HUES48 (cell line): ENCODE data around the gene AK9.
"Not testable (repeated sequence)": the region's sequence is repeated elsewhere in the genome, so short reads cannot be mapped to it uniquely, and the experiment has no call there.

Experiments used
- H3K27ac ChIP-seq: one replicate; pipeline ENCODE4 v1.7.0; 2013; ENCODE audit warnings: low read depth, low read length, inconsistent platforms
- H3K27me3 ChIP-seq: 2 replicates; pipeline ENCODE4 v1.6.1; 2013; ENCODE audit warnings: mild to moderate bottlenecking, low read length; ENCODE audit not compliant: control insufficient read depth, insufficient read depth
- H3K36me3 ChIP-seq: 2 replicates; pipeline ENCODE4 v1.6.1; 2013; ENCODE audit warnings: low read length; ENCODE audit not compliant: control insufficient read depth, insufficient read depth
- H3K4me1 ChIP-seq: 2 replicates; pipeline ENCODE4 v1.6.1; 2013; ENCODE audit warnings: mild to moderate bottlenecking, low read length; ENCODE audit not compliant: control insufficient read depth, insufficient read depth
- H3K4me3 ChIP-seq: 2 replicates; pipeline ENCODE4 v1.5.1; 2013; ENCODE audit warnings: mild to moderate bottlenecking, low read depth, low read length
- H3K9ac ChIP-seq: 2 replicates; pipeline ENCODE4 v1.6.1; 2013; ENCODE audit warnings: mild to moderate bottlenecking, low read depth, low read length, moderate library complexity
- H3K9me3 ChIP-seq: 2 replicates; pipeline ENCODE4 v1.6.1; 2013; ENCODE audit warnings: low read length; ENCODE audit not compliant: control insufficient read depth, insufficient read depth

The AK9 gene

DNA sequence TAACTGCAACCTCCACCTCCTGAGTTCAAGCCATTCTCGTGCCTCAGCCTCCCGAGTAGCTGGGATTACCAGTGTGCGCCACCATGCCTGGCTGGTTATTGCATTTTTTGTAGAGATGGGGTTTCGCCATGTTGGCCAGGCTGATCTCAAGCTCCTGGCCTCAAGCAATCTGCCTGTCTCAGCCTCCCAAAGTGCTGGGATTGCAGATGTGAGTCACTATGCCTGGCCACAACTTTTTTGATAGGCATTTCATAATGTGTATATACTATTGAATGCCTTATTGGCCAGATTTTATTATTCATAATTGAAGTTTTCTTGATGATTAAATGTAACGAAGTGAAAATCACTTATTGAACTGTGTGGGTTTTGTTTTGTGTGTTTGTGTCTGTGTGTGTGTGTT is 28.0 kb upstream of the AK9 start:
- Histone ChIP-seq H3K27me3 (no peaks in the 10 kb centered on the region), H3K36me3 (0 out of 2 replicates have a peak, but pooled peaks cover 3% of the 10 kb centered on the region), H3K4me1 (no peaks in the 10 kb centered on the region), H3K27ac (no peak overlapping the region), H3K9ac (no peak overlapping the region), H3K4me3 (no peak overlapping the region), H3K9me3 (no peaks in the 10 kb centered on the region)

- Histone ChIP-seq H3K36me3 (0 out of 2 replicates have a peak, but pooled peaks cover 3% of the 10 kb centered on the region), H3K4me3 (no peak overlapping the region), H3K27me3 (no peaks in the 10 kb centered on the region), H3K4me1 (no peaks in the 10 kb centered on the region), H3K9me3 (no peaks in the 10 kb centered on the region), H3K27ac (no peak overlapping the region), H3K9ac (no peak overlapping the region)
Observed at GRCh38 chr6:109717971-109718370, 27.0 kb upstream of the AK9 start.

- no peak overlapping the region for H3K4me3 ChIP-seq
- H3K27me3 ChIP-seq, result no peaks in the 10 kb centered on the region
- 0 out of 2 replicates have a peak, but pooled peaks cover 3% of the 10 kb centered on the region for H3K36me3 ChIP-seq
- no peaks in the 10 kb centered on the region for H3K9me3 ChIP-seq
- no peak overlapping the region for H3K9ac ChIP-seq
- H3K27ac ChIP-seq, result no peak overlapping the region
- no peaks in the 10 kb centered on the region for H3K4me1 ChIP-seq
Observed at GRCh38 chr6:109715616-109716015, 24.6 kb upstream of the AK9 start.

- Histone ChIP-seq H3K9me3 (no peaks in the 10 kb centered on the region), H3K4me3 (no peak overlapping the region), H3K4me1 (no peaks in the 10 kb centered on the region), H3K9ac (no peak overlapping the region), H3K27ac (no peak overlapping the region), H3K27me3 (no peaks in the 10 kb centered on the region), H3K36me3 (0 out of 2 replicates have a peak, but pooled peaks cover 3% of the 10 kb centered on the region)
Observed at GRCh38 chr6:109714611-109715010, 23.6 kb upstream of the AK9 start.

GRCh38 chr6:109714166-109714565 is 23.2 kb upstream of the AK9 start:
- Histone ChIP-seq H3K4me3 (no peak overlapping the region), H3K9ac (no peak overlapping the region), H3K27ac (no peak overlapping the region), H3K4me1 (no peaks in the 10 kb centered on the region), H3K9me3 (no peaks in the 10 kb centered on the region), H3K36me3 (0 out of 2 replicates have a peak, but pooled peaks cover 3% of the 10 kb centered on the region), H3K27me3 (no peaks in the 10 kb centered on the region)

- 0 out of 2 replicates have a peak, but pooled peaks cover 3% of the 10 kb centered on the region for H3K36me3 ChIP-seq
- H3K4me1 ChIP-seq, result no peaks in the 10 kb centered on the region
- H3K9ac ChIP-seq, result no peak overlapping the region
- no peaks in the 10 kb centered on the region for H3K9me3 ChIP-seq
- H3K27me3 ChIP-seq, result no peaks in the 10 kb centered on the region
- H3K4me3 ChIP-seq, result no peak overlapping the region
- H3K27ac ChIP-seq, result no peak overlapping the region
Observed at GRCh38 chr6:109713097-109713496, 22.1 kb upstream of the AK9 start.

DNA sequence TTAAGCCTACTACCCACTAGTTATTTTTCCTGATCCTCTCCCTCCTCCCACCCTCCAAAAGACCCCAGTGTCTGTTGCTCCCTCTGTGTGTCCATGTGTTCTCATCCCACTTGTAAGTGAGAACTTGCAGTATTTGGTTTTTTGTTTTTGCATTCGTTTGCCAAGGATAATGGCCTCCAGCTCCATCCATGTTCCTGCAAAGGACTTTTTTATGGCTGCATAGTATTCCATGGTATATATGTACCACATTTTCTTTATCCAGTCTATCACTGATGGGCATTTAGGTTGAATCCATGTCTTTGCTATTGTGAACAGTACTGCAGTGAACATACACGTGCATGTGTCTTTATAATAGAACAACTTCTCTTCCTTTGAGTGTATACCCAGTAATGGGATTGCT is 17.1 kb upstream of the AK9 start:
- not testable (repeated sequence) for H3K27ac ChIP-seq, H3K9me3 ChIP-seq, H3K27me3 ChIP-seq, H3K9ac ChIP-seq, H3K36me3 ChIP-seq, H3K4me1 ChIP-seq, H3K4me3 ChIP-seq

DNA sequence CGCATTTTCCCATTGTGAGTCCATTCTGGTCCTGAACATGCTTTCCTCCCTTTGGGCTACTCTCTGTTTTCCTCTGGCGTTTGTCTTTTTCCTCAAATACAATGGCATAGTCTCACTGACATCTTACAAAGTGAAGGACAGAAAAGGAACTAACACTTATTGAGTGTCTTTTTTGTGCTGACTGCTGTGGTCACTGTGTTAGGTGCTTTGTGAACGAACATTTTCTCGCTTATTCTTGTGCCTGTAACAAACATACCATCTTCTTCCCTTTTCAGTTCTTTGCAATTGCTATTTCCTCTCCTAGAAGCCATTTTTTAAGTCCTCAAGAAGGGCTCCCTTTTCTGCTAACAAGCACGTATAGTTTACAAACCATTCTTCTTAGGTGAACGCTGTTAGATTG is 15.5 kb upstream of the AK9 start:
- H3K4me1 ChIP-seq, result peaks cover 22% of the 10 kb centered on the region
- no peak overlapping the region for H3K27ac ChIP-seq
- no peak overlapping the region for H3K9ac ChIP-seq

DNA sequence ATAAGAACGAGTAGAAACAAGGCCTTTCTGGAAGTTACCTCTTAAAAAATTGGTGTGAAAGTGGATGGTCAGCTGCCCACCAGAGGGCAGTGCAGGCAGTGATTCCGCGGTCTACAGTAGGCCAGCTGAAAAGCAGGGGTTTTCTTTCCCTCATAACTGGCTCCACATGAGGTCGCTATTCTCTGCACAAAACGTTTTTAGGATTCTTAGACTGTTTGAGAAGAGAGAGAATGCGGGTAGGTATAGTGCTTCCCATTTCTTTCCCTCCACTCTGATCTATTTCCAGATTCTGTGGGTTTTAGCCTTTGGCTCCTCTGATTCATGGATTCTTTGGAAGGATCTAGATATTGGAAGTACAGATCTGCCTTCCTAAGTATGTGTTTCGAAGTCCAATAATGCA is 14.3 kb upstream of the AK9 start:
- peaks cover 30% of the 10 kb centered on the region for H3K4me1 ChIP-seq
- H3K27me3 ChIP-seq, result no peaks in the 10 kb centered on the region
- no peaks in the 10 kb centered on the region for H3K9me3 ChIP-seq
- H3K4me3 ChIP-seq, result no peak overlapping the region
- no peak overlapping the region for H3K9ac ChIP-seq
- no peak overlapping the region for H3K27ac ChIP-seq
- H3K36me3 ChIP-seq, result no peaks in the 10 kb centered on the region

More for the DNA sequence above, 15.5 kb upstream of the AK9 start:
- H3K4me3 ChIP-seq, result no peak overlapping the region
- no peaks in the 10 kb centered on the region for H3K36me3 ChIP-seq
- H3K27me3 ChIP-seq, result no peaks in the 10 kb centered on the region
- H3K9me3 ChIP-seq, result no peaks in the 10 kb centered on the region

DNA sequence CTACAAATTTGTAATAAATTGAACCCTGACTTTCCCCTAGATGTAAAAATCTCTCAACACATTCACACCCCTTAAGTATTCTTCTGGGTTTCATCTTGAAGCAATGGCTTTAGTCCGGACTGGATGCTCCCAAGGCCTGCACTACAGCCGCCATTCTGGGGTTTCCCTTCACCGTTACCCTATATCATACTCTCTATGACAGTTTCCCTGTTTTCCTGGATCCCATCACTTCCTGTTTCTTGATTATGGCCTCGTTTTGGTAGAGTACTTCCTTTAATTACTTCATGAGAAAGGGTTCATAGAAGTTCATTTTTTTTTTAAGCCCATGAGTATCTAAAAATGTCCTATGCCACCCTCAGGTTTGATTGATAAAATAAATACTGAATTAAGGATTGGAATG is 11.8 kb upstream of the AK9 start:
- Histone ChIP-seq H3K27me3 (no peaks in the 10 kb centered on the region), H3K9me3 (no peaks in the 10 kb centered on the region), H3K36me3 (no peaks in the 10 kb centered on the region)

DNA sequence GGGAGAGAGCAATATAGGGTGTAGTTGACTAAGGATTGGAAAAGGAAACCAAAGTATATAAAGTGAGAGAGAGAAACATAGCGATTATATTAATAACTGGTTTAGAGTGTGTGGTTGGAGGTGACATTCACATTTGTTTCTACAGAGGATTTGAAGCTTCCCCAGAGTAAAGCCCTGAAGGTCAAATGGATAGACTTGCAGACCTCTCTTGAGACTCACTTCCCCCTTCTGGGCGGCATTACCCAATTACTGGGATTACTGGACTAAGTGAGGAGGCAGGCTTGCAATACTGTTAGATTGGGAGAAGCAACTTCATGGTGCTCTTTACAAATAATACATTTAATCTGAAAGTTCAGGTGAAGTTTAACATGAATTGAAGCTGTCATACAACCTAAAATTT is 10.8 kb upstream of the AK9 start:
- H3K4me1 ChIP-seq, result peaks cover 30% of the 10 kb centered on the region
- no peaks in the 10 kb centered on the region; the same call in 1 of the 2 replicates for H3K36me3 ChIP-seq
- H3K4me3 ChIP-seq, result no peak overlapping the region
- H3K27ac ChIP-seq, result no peak overlapping the region
- H3K9me3 ChIP-seq, result no peaks in the 10 kb centered on the region
- H3K27me3 ChIP-seq, result no peaks in the 10 kb centered on the region
- no peak overlapping the region for H3K9ac ChIP-seq

More for the DNA sequence above, 11.8 kb upstream of the AK9 start:
- H3K4me1 ChIP-seq, result peaks cover 30% of the 10 kb centered on the region
- no peak overlapping the region for H3K4me3 ChIP-seq
- no peak overlapping the region for H3K27ac ChIP-seq
- no peak overlapping the region for H3K9ac ChIP-seq

- Histone ChIP-seq H3K4me1 (peaks cover 30% of the 10 kb centered on the region), H3K9ac (no peak overlapping the region), H3K4me3 (no peak overlapping the region), H3K27me3 (no peaks in the 10 kb centered on the region), H3K9me3 (no peaks in the 10 kb centered on the region), H3K36me3 (peaks cover 1% of the 10 kb centered on the region), H3K27ac (no peak overlapping the region)
Observed at GRCh38 chr6:109701221-109701620, 10.2 kb upstream of the AK9 start.
